Measurements from ENCODE around the gene PAQR6.

The PAQR6 gene

DNA sequence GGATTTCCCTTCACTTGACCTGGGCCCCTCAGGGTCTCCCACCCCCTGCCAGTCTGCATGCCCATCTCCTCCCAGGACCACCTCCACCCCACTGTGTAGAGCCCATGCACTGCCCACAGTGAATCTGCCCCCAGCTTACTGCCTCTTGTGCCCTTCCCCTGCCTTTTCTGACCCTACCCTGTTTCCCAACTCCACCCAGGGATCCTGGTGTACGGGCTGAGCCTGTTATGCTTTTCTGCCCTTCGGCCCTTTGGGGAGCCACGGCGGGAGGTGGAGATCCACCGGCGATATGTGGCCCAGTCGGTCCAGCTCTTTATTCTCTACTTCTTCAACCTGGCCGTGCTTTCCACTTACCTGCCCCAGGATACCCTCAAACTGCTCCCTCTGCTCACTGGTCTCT, 38.2 kb upstream of the PAQR6 start:
- no peak overlapping the region for H3K4me3 ChIP-seq (ENCODE audit: low read depth, low read length)
- TF ChIP-seq CTCF (IDR thresholded peaks at IDR 0.05; ENCODE audit: low read depth, low read length), result no peak

- no peak overlapping the region for H3K4me3 ChIP-seq (ENCODE audit: low read depth, low read length)
- no peak for TF ChIP-seq CTCF (IDR thresholded peaks at IDR 0.05; ENCODE audit: low read depth, low read length)
Measured at GRCh38 chr1:156285437-156285836, 37.6 kb upstream of the PAQR6 start.

- H3K4me3 ChIP-seq (ENCODE audit: low read depth, low read length), result no peak overlapping the region
- no peak for TF ChIP-seq CTCF (IDR thresholded peaks at IDR 0.05; ENCODE audit: low read depth, low read length)
Measured at GRCh38 chr1:156284757-156285156, 36.9 kb upstream of the PAQR6 start.

- TF ChIP-seq CTCF (IDR thresholded peaks at IDR 0.05; ENCODE audit: low read depth, low read length), result no peak
- peak within 1 kb of the TSS; percentile 95 for H3K4me3 ChIP-seq (ENCODE audit: low read depth, low read length)
Measured at GRCh38 chr1:156284112-156284511, 36.3 kb upstream of the PAQR6 start, which contains the start of gene TMEM79. TMEM79 (plus strand) TSS chr1:156284325; CDS start chr1:156285227, 902 bp downstream.

DNA sequence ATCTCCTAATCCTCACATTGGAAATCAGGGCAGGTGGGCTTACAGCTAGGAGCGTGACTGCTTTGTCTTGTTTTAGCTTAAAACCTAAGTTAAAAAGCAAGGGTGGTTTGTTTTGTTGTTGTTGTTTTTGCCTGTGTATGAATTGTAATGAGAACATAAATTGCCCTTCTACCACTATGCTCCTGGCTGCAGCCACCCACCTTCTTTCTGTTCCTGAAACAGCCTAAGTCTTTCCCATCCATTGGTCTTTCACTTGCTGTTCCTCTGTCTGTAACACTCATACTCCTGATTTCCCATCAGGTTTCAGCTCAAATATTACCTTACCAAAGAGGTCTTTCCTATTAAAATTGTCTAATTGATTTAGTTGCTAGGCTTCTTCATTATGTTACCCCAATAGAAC, 35.7 kb upstream of the PAQR6 start:
- no peak for TF ChIP-seq CTCF (IDR thresholded peaks at IDR 0.05; ENCODE audit: low read depth, low read length)

DNA sequence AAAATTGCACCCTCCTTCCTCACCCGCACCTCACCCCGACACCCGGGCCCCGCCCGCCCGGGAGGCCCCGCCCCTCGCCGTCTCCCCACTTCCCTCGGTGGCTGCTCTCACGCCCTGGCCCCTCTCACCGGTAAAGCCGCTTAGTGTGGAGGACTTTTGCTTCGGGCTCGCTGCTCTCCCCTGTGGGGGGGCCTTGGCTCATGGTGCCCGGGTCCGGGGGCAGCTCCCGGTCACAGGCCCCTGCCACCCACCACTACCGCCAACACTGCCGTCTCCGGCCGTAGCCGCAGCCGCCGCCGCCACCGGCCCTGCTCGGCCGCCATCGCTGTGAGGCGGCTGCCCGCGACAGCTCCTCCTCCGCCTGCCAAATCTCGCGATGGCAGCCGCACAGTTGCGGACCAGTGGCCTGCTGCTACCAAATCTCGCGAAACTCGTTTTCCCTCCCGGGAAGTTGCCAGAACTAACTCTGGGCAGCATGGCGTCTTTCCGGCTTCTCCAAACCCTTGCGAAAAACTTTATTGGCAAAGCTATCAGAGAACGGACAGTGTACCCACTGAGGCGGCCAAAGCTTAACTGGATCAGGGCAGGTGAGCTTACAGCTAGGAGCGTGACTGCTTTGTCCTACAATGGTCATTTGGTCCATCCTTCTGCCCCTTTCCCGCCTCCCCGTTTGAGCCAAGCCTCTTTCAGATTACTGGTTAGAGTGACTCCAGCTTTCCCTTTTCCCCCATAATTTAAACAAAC, 34.8 kb upstream of the PAQR6 start, which contains the start of gene SMG5:
Gene SMG5, minus strand, starts transcription at position 347 of the 744 bp plus-strand sequence. Its CDS starts 145 bp downstream, at position 202.
- no peak for TF ChIP-seq CTCF (IDR thresholded peaks at IDR 0.05; ENCODE audit: low read depth, low read length)
- peak within 1 kb of the TSS; percentile 95 for H3K4me3 ChIP-seq (ENCODE audit: low read depth, low read length)

More for the DNA sequence above, 35.7 kb upstream of the PAQR6 start:
- H3K4me3 ChIP-seq (ENCODE audit: low read depth, low read length), result peak overlapping the region; percentile 95

DNA sequence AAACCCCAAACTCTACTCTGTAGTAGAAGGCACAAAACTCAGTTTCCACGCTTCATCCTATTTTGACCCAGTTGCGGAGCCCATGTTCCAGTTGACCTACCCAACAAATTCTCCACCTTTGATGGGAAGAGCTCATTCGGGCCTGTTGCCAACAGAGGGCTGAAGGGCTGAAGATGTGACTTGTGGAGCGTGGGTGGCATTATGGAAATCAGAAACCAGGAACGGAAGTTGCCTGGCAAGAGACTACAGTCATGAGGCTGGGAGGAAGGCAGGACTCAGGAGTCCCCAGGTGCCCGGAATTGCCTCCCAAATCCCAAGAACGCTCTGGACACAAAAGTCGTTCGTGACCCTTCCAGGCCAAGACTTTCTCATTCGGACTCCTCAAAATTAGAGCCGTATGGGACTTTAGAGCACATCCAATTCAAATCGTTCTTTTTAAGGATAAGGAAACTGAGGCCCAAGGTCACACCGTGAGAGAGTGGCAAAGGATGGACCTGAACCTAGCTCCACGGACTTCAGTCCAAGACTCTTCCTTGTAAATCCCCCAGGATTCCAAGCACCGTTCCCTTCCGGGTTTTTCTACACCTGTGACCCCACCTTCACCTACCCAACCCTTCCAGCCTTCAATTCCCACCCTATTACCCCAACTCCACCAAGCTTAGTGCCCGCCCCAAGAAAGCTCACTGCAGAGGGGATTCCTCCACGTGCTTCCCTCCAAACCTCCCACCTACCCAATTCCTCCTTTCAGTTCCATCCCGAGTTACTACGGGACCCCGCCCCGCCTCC, 34.0 kb upstream of the PAQR6 start:
- no peak for TF ChIP-seq CTCF (IDR thresholded peaks at IDR 0.05; ENCODE audit: low read depth, low read length)
- H3K4me3 ChIP-seq (ENCODE audit: low read depth, low read length), result peak overlapping the region; percentile 95
